HL-60 (cell line): Measurements from ENCODE around the gene HCFC1.

Source experiments
- DNase-seq, 2 experiments: peaks; one replicate each; pipeline ENCODE4 v3.0.0-alpha.2; 2010 to 2020; ENCODE audit warnings: low read depth in 1 of 2, low spot score in 1 of 2
- H3K27ac ChIP-seq: fragments of 250-450 bp; sonication (Bioruptor Pico); replicated peaks from 2 replicates; pipeline ENCODE4 v1.5.1; 2020; ENCODE audit warnings: mild to moderate bottlenecking, moderate library complexity
- H3K27me3 ChIP-seq: fragments of 250-450 bp; sonication (Bioruptor Pico); 2 replicates; pipeline ENCODE4 v1.5.1; 2021; ENCODE audit warnings: mild to moderate bottlenecking, moderate library complexity; ENCODE audit not compliant: insufficient read depth, poor library complexity, severe bottlenecking
- H3K4me3 ChIP-seq: replicated peaks from 2 replicates; pipeline ENCODE4 v1.5.1; 2011; ENCODE audit warnings: mild to moderate bottlenecking, control low read depth, low read length; ENCODE audit not compliant: insufficient read depth
- CTCF ChIP-seq: IDR thresholded peaks from one replicate; pipeline ENCODE4 v1.5.1; 2011; ENCODE audit warnings: low read length, control low read depth, inconsistent platforms; ENCODE audit not compliant: insufficient read depth
- GABPA ChIP-seq: IDR thresholded peaks from 2 replicates; pipeline ENCODE4 v1.6.1; 2012; ENCODE audit warnings: low read depth
- POLR2AphosphoS5 ChIP-seq: IDR thresholded peaks from 2 replicates; pipeline ENCODE4 v1.6.1; 2012; ENCODE audit warnings: low read depth
- REST ChIP-seq: IDR thresholded peaks from 2 replicates; pipeline ENCODE4 v1.6.1; 2012; ENCODE audit warnings: low read depth; ENCODE audit not compliant: insufficient replicate concordance
- SPI1 ChIP-seq: IDR thresholded peaks from 2 replicates; pipeline ENCODE4 v1.6.1; 2012; ENCODE audit warnings: low read depth, mild to moderate bottlenecking, borderline replicate concordance

Gene HCFC1

GRCh38 chrX:153921511-153922446 is 49.8 kb downstream of the HCFC1 start:
- peak overlapping the region; percentile 55 for H3K27ac ChIP-seq

GRCh38 chrX:153921070-153921469 is 50.5 kb downstream of the HCFC1 start:
- H3K27ac ChIP-seq: no peak overlapping the region
- TF ChIP-seq SPI1: no peak
- TF ChIP-seq CTCF: no peak
- no peak for DNase-seq

More at GRCh38 chrX:153921511-153922446, 49.8 kb downstream of the HCFC1 start:
- Histone ChIP-seq H3K27me3 (no peaks in the 10 kb centered on the region), H3K4me3 (no peak overlapping the region)
- DNase-seq: no peak
- TF ChIP-seq POLR2AphosphoS5 (0 out of 2 replicates have a peak, but pooled peaks have one; percentile 11), REST (no peak)

GRCh38 chrX:153920546-153920945 is 51.1 kb downstream of the HCFC1 start:
- no peak overlapping the region for H3K4me3 ChIP-seq
- no peak overlapping the region for H3K27ac ChIP-seq
- TF ChIP-seq POLR2AphosphoS5 (no peak; the same call in 1 of the 2 replicates), CTCF (no peak), GABPA (no peak), SPI1 (no peak), REST (no peak)
- no peaks in the 10 kb centered on the region for H3K27me3 ChIP-seq
- no peak for DNase-seq

More at GRCh38 chrX:153921070-153921469, 50.5 kb downstream of the HCFC1 start:
- no peaks in the 10 kb centered on the region for H3K27me3 ChIP-seq
- no peak overlapping the region for H3K4me3 ChIP-seq

- no peak overlapping the region for H3K27ac ChIP-seq
- no peak overlapping the region for H3K4me3 ChIP-seq
- H3K27me3 ChIP-seq: no peaks in the 10 kb centered on the region
- DNase-seq: no peak
- no peak for TF ChIP-seq CTCF
- TF ChIP-seq REST: no peak
- no peak for TF ChIP-seq SPI1
- TF ChIP-seq GABPA: no peak
- no peak for TF ChIP-seq POLR2AphosphoS5
These were observed 52.3 kb downstream of the HCFC1 start for GRCh38 chrX:153919281-153919680.
